ENCODE results near the gene GID4. TPM values are rescaled to one million over a fixed set of nuclear protein-coding genes. Genes with fewer than 3 reads are reported as not detected.

The GID4 gene
- total RNA-seq, 2 experiments from 2014 or later: 6.1 to 6.2 TPM

- no peak for DNase-seq
- H3K4me1 Mint-ChIP-seq (ENCODE audit: low read depth): no peaks in the 10 kb centered on the region
- no peak overlapping the region for H3K27ac Mint-ChIP-seq
- ChIA-PET POLR2A (no interaction called here), CTCF (no interaction called here)
- H3K27me3 Mint-ChIP-seq: no peaks in the 10 kb centered on the region
- no peak overlapping the region for H3K4me3 Mint-ChIP-seq
- H3K9me3 Mint-ChIP-seq: no peaks in the 10 kb centered on the region
- intact Hi-C loops (cut with micrococcal nuclease): no loop called here
- H3K36me3 Mint-ChIP-seq: peaks cover 8% of the 10 kb centered on the region
These were observed 34.3 kb upstream of the GID4 start for GRCh38 chr17:18004884-18005305.

GRCh38 chr17:18005496-18005895, 33.7 kb upstream of the GID4 start:
- H3K27ac Mint-ChIP-seq: no peak overlapping the region
- H3K36me3 Mint-ChIP-seq: peaks cover 8% of the 10 kb centered on the region

GRCh38 chr17:18006495-18007239, 32.5 kb upstream of the GID4 start:
- POLR2A ChIA-PET: no interaction called here
- Mint-ChIP-seq H3K36me3 (peaks cover 8% of the 10 kb centered on the region), H3K27ac (no peak overlapping the region), H3K27me3 (no peaks in the 10 kb centered on the region), H3K9me3 (no peaks in the 10 kb centered on the region), H3K4me3 (no peak overlapping the region), H3K4me1 (ENCODE audit: low read depth) (no peaks in the 10 kb centered on the region)
- intact Hi-C loops (cut with micrococcal nuclease): no loop called here
- DNase-seq: no peak
- CTCF ChIA-PET: interaction anchor here (0.9 to 1.1 kb wide), 3 partner anchors 11 to 147 kb away, joined by 3 read pairs; no protein-coding TSS in a partner anchor

More at GRCh38 chr17:18005496-18005895, 33.7 kb upstream of the GID4 start:
- POLR2A ChIA-PET: no interaction called here
- no peak overlapping the region for H3K4me3 Mint-ChIP-seq
- no peaks in the 10 kb centered on the region for H3K27me3 Mint-ChIP-seq
- CTCF ChIA-PET: interaction anchor here (0.5 kb wide), 1 partner anchor 26 kb away, joined by 3 read pairs; no protein-coding TSS in a partner anchor
- H3K9me3 Mint-ChIP-seq: no peaks in the 10 kb centered on the region
- intact Hi-C loops (cut with micrococcal nuclease): no loop called here
- no peaks in the 10 kb centered on the region for H3K4me1 Mint-ChIP-seq (ENCODE audit: low read depth)
- no peak for DNase-seq

- H3K4me3 Mint-ChIP-seq: no peak overlapping the region
- peaks cover 10% of the 10 kb centered on the region for H3K36me3 Mint-ChIP-seq
- POLR2A ChIA-PET: no interaction called here
- no peaks in the 10 kb centered on the region for H3K9me3 Mint-ChIP-seq
- DNase-seq: no peak
- intact Hi-C loops (cut with micrococcal nuclease): no loop called here
- no peaks in the 10 kb centered on the region for H3K4me1 Mint-ChIP-seq (ENCODE audit: low read depth)
- H3K27ac Mint-ChIP-seq: no peak overlapping the region
- no peaks in the 10 kb centered on the region for H3K27me3 Mint-ChIP-seq
- CTCF ChIA-PET: no interaction called here
These were observed 30.5 kb upstream of the GID4 start for GRCh38 chr17:18008496-18009268.

GRCh38 chr17:18009609-18010420, 29.4 kb upstream of the GID4 start:
- Mint-ChIP-seq H3K36me3 (peaks cover 10% of the 10 kb centered on the region), H3K4me3 (no peak overlapping the region), H3K27me3 (no peaks in the 10 kb centered on the region), H3K27ac (no peak overlapping the region), H3K9me3 (no peaks in the 10 kb centered on the region), H3K4me1 (ENCODE audit: low read depth) (no peaks in the 10 kb centered on the region)
- ChIA-PET POLR2A (no interaction called here), CTCF (no interaction called here)
- no peak for DNase-seq
- intact Hi-C loops (cut with micrococcal nuclease): no loop called here

- H3K27ac Mint-ChIP-seq: no peak overlapping the region
- H3K4me1 Mint-ChIP-seq (ENCODE audit: low read depth): no peaks in the 10 kb centered on the region
- DNase-seq: no peak
- ChIA-PET CTCF (no interaction called here), POLR2A (no interaction called here)
- no peaks in the 10 kb centered on the region for H3K27me3 Mint-ChIP-seq
- no peaks in the 10 kb centered on the region for H3K9me3 Mint-ChIP-seq
- intact Hi-C loops (cut with micrococcal nuclease): no loop called here
- H3K36me3 Mint-ChIP-seq: peaks cover 16% of the 10 kb centered on the region
- H3K4me3 Mint-ChIP-seq: no peak overlapping the region
These were observed 27.9 kb upstream of the GID4 start for GRCh38 chr17:18011286-18011685.

GRCh38 chr17:18014006-18014405, 25.2 kb upstream of the GID4 start:
- Mint-ChIP-seq H3K9me3 (no peaks in the 10 kb centered on the region), H3K4me3 (no peak overlapping the region), H3K27ac (no peak overlapping the region), H3K4me1 (ENCODE audit: low read depth) (no peaks in the 10 kb centered on the region), H3K27me3 (no peaks in the 10 kb centered on the region), H3K36me3 (peaks cover 16% of the 10 kb centered on the region)
- CTCF ChIA-PET: interaction anchor here (0.9 kb wide), 1 partner anchor 19 kb away, joined by 4 read pairs; no protein-coding TSS in a partner anchor
- no peak for DNase-seq
- intact Hi-C loops (cut with micrococcal nuclease): no loop called here
- POLR2A ChIA-PET: no interaction called here

- Mint-ChIP-seq H3K4me1 (ENCODE audit: low read depth) (no peaks in the 10 kb centered on the region), H3K9me3 (no peaks in the 10 kb centered on the region), H3K27me3 (no peaks in the 10 kb centered on the region), H3K27ac (no peak overlapping the region), H3K4me3 (no peak overlapping the region), H3K36me3 (peaks cover 17% of the 10 kb centered on the region)
- CTCF ChIA-PET: interaction anchor here (1.2 kb wide), 1 partner anchor 18 kb away, joined by 4 read pairs; no protein-coding TSS in a partner anchor
- POLR2A ChIA-PET: no interaction called here
- intact Hi-C loops (cut with micrococcal nuclease): no loop called here
- DNase-seq: no peak
These were observed 23.6 kb upstream of the GID4 start for GRCh38 chr17:18015593-18015992.

GRCh38 chr17:18016426-18016825, 22.8 kb upstream of the GID4 start:
- no peaks in the 10 kb centered on the region for H3K9me3 Mint-ChIP-seq
- H3K4me3 Mint-ChIP-seq: no peak overlapping the region
- peaks cover 19% of the 10 kb centered on the region for H3K36me3 Mint-ChIP-seq
- ChIA-PET POLR2A (no interaction called here), CTCF (interaction anchor here (1.2 kb wide), 1 partner anchor 17 kb away, joined by 4 read pairs; no protein-coding TSS in a partner anchor)
- intact Hi-C loops (cut with micrococcal nuclease): no loop called here
- no peak overlapping the region for H3K27ac Mint-ChIP-seq
- H3K27me3 Mint-ChIP-seq: no peaks in the 10 kb centered on the region
- DNase-seq: no peak
- H3K4me1 Mint-ChIP-seq (ENCODE audit: low read depth): no peaks in the 10 kb centered on the region

GRCh38 chr17:18017958-18018357, 21.2 kb upstream of the GID4 start:
- no peaks in the 10 kb centered on the region for H3K27me3 Mint-ChIP-seq
- POLR2A ChIA-PET: no interaction called here
- CTCF ChIA-PET: no interaction called here
- H3K4me3 Mint-ChIP-seq: no peak overlapping the region
- peaks cover 17% of the 10 kb centered on the region for H3K36me3 Mint-ChIP-seq
- no peak overlapping the region for H3K27ac Mint-ChIP-seq
- no peak for DNase-seq
- no peaks in the 10 kb centered on the region for H3K9me3 Mint-ChIP-seq
- no peaks in the 10 kb centered on the region for H3K4me1 Mint-ChIP-seq (ENCODE audit: low read depth)
- intact Hi-C loops (cut with micrococcal nuclease): no loop called here

GRCh38 chr17:18018411-18018921, 20.7 kb upstream of the GID4 start:
- ChIA-PET POLR2A (no interaction called here), CTCF (no interaction called here)
- Mint-ChIP-seq H3K4me1 (ENCODE audit: low read depth) (no peaks in the 10 kb centered on the region), H3K27me3 (no peaks in the 10 kb centered on the region), H3K4me3 (no peak overlapping the region), H3K9me3 (no peaks in the 10 kb centered on the region), H3K27ac (no peak overlapping the region), H3K36me3 (peaks cover 17% of the 10 kb centered on the region)
- intact Hi-C loops (cut with micrococcal nuclease): no loop called here
- no peak for DNase-seq

- no peaks in the 10 kb centered on the region for H3K4me1 Mint-ChIP-seq (ENCODE audit: low read depth)
- POLR2A ChIA-PET: no interaction called here
- no peak overlapping the region for H3K4me3 Mint-ChIP-seq
- peaks cover 17% of the 10 kb centered on the region for H3K36me3 Mint-ChIP-seq
- DNase-seq: no peak
- H3K27ac Mint-ChIP-seq: no peak overlapping the region
- CTCF ChIA-PET: no interaction called here
- H3K9me3 Mint-ChIP-seq: no peaks in the 10 kb centered on the region
- intact Hi-C loops (cut with micrococcal nuclease): no loop called here
- no peaks in the 10 kb centered on the region for H3K27me3 Mint-ChIP-seq
These were observed 19.4 kb upstream of the GID4 start for GRCh38 chr17:18019838-18020154.

Measured in activated CD4-positive, alpha-beta memory T cell treated with anti-CD3 and anti-CD28 coated beads for 36 hours (primary cell).